ENCODE measurements around the gene MAST4.

GRCh38 chr5:66652818-66653217 lies 56.6 kb downstream of the MAST4 start:
- TF ChIP-seq POLR2A (IDR thresholded peaks at IDR 0.05) (no peak), CTCF (IDR thresholded peaks at IDR 0.05) (no peak), POLR2AphosphoS5 (IDR thresholded peaks at IDR 0.05) (no peak)

All from gastroesophageal sphincter (tissue), 3 donors.